ACHN (cell line): ENCODE measurements around the gene INPP5E.

Experiments used
- DNase-seq: peaks from one replicate; pipeline ENCODE4 v3.0.0-alpha.2; 2015
- in situ Hi-C: cut with HindIII; loops from 2 replicates; pipeline ENCODE4 v1.10.0; 2017; ENCODE audit warnings: low sequenced_read_pairs, low pct_ligation_motif_present, low pct_unique_long_range_greater_than_20kb

INPP5E gene

GRCh38 chr9:136399176-136400037 is 40.2 kb downstream of the INPP5E start:
- peak; percentile 13 for DNase-seq
- in situ Hi-C loops, result no loop called here

GRCh38 chr9:136398286-136398685 is 41.4 kb downstream of the INPP5E start:
- no peak for DNase-seq
- in situ Hi-C loops, result no loop called here

GRCh38 chr9:136397643-136398042 is 42.0 kb downstream of the INPP5E start:
- in situ Hi-C loops, result no loop called here
- no peak for DNase-seq

- DNase-seq, result no peak
- in situ Hi-C loops, result no loop called here
Observed at GRCh38 chr9:136396219-136396515, 43.5 kb downstream of the INPP5E start.

- no peak for DNase-seq
- in situ Hi-C loops, result no loop called here
Observed at GRCh38 chr9:136395345-136396218, 44.1 kb downstream of the INPP5E start.

GRCh38 chr9:136395020-136395340 is 44.7 kb downstream of the INPP5E start:
- in situ Hi-C loops, result no loop called here

GRCh38 chr9:136394312-136395019 is 45.2 kb downstream of the INPP5E start:
- in situ Hi-C loops, result no loop called here
- DNase-seq, result no peak

More at GRCh38 chr9:136395020-136395340, 44.7 kb downstream of the INPP5E start:
- no peak for DNase-seq

GRCh38 chr9:136393531-136393930 is 46.1 kb downstream of the INPP5E start:
- no peak for DNase-seq

GRCh38 chr9:136392538-136393449 is 46.9 kb downstream of the INPP5E start:
- in situ Hi-C loops, result no loop called here
- no peak for DNase-seq

More at GRCh38 chr9:136393531-136393930, 46.1 kb downstream of the INPP5E start:
- in situ Hi-C loops, result no loop called here

GRCh38 chr9:136391737-136392537 is 47.7 kb downstream of the INPP5E start:
- no peak for DNase-seq
- in situ Hi-C loops, result no loop called here

GRCh38 chr9:136389396-136389795 is 50.2 kb downstream of the INPP5E start:
- DNase-seq, result no peak
- in situ Hi-C loops, result no loop called here

- no peak for DNase-seq
- in situ Hi-C loops, result no loop called here
Observed at GRCh38 chr9:136387217-136387616, 52.4 kb downstream of the INPP5E start.

- DNase-seq, result no peak
- in situ Hi-C loops, result no loop called here
Observed at GRCh38 chr9:136386018-136386417, 53.6 kb downstream of the INPP5E start.

- DNase-seq, result no peak
Observed at GRCh38 chr9:136385015-136385414, 54.6 kb downstream of the INPP5E start.

GRCh38 chr9:136383436-136383835 is 56.2 kb downstream of the INPP5E start:
- in situ Hi-C loops, result no loop called here
- no peak for DNase-seq

More at GRCh38 chr9:136385015-136385414, 54.6 kb downstream of the INPP5E start:
- in situ Hi-C loops, result no loop called here

- in situ Hi-C loops, result no loop called here
- no peak for DNase-seq
Observed at GRCh38 chr9:136381966-136382513, 57.6 kb downstream of the INPP5E start.

GRCh38 chr9:136381311-136381710 is 58.3 kb downstream of the INPP5E start:
- in situ Hi-C loops, result no loop called here
- no peak for DNase-seq
